Stimulated activated CD8-positive, alpha-beta memory T cell treated with anti-CD3 and anti-CD28 coated beads, Interleukin-12 subunit alpha, Interleukin-12 subunit beta, amount 100 ng/mL, for 1 hour (primary cell): ENCODE measurements around the gene GJB4.
"Not testable (repeated sequence)": the region's sequence is repeated elsewhere in the genome, so short reads cannot be mapped to it uniquely, and the experiment has no call there.

Source experiments
- DNase-seq: peaks from one replicate; pipeline ENCODE4 v3.0.0-alpha.2; 2020; ENCODE audit warnings: low read depth

The GJB4 gene

DNA sequence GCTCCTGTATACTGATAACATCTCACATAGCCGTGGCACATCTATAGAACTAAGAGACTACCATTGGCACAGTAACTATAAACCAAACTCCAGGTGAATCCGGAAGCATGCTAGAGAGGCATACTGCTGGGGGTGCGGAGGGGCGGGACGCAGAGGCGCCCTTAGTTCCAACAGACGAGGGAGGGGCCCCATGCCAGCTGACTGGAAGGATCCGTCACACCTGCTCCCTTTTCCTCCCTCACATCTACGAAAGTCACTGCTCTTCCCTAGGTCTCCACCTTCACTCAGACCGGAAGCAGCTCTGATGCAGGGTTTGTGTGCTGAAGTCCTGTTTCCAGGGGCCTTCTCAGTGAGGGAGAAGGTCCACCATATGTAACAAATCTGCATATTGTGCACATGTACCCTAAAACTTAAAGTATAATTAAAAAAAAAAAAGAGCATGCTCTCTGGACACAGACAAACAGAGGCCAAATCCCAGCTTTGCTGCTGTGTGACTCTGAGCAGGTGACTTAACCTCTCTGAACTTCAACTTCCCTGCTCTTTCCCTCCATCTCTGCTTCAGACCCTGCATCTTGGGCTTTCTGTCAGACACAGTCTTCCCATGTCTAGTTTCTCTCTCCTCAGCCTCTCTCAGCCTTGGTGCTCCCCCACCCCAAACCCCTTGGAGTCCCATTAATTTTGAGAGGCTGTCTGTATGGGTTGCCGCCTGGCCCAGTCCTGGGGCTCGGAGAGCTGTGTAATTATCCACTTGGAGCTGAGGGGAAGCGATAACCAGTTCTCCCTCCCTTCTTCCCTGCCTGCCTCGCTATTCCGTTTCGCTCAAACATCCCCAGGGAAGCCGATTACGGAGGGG is 12.5 kb upstream of the GJB4 start:
- no peak for DNase-seq

DNA sequence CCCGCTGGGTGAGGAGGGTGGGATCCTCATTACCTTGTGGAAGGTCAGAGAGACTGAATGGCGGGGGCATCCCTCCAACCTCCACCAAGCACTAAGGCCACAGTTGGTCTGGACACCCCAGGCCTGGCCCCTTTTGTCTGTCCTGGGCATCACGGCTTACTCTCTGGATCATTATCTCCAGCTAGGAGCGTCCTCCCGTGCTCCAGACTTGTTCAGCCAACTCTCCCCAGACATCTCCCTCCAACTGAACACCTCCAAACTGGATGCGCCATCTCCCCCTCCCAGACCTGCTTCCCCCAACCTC is 11.9 kb upstream of the GJB4 start:
- no peak for DNase-seq

DNA sequence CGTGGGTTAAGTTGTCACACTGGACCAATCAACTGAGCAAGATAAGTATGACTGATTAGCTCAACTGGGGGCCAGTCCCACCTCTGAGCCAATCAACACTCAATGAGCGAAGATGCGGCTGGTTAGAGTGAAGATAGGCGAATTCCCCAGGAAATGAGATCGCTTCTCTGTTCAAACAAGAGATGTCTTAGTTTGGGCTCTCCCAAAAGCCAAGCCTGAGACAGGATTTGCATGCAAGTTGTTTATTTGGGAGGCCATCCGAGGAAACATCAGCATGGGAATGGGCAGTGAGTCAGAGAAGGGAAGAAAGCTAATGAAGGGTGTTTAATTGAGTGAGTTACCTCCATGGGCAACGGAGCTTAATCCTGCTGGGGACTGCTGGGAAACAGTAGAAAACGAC is 9.5 kb upstream of the GJB4 start:
- DNase-seq: no peak

GRCh38 chr1:34750610-34751009 is 8.9 kb upstream of the GJB4 start:
- no peak for DNase-seq

- no peak for DNase-seq
Observed at GRCh38 chr1:34753163-34753562, 6.4 kb upstream of the GJB4 start.

- DNase-seq: no peak
Observed at GRCh38 chr1:34754964-34755637, 4.4 kb upstream of the GJB4 start, which contains the start of gene GJB5. Gene GJB5 (plus strand): TSS chr1:34755047. CDS start chr1:34757331, 2,284 bp downstream.

- DNase-seq: no peak
Observed at GRCh38 chr1:34755961-34756360, 3.6 kb upstream of the GJB4 start.

DNA sequence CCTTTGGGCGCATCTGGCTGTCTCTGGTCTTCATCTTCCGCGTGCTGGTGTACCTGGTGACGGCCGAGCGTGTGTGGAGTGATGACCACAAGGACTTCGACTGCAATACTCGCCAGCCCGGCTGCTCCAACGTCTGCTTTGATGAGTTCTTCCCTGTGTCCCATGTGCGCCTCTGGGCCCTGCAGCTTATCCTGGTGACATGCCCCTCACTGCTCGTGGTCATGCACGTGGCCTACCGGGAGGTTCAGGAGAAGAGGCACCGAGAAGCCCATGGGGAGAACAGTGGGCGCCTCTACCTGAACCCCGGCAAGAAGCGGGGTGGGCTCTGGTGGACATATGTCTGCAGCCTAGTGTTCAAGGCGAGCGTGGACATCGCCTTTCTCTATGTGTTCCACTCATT is 2.2 kb upstream of the GJB4 start:
- DNase-seq: no peak

GRCh38 chr1:34758751-34759150 is 789 bp upstream of the GJB4 start:
- DNase-seq: no peak

- DNase-seq: no peak
Observed at GRCh38 chr1:34761176-34761761, 1.7 kb downstream of the GJB4 start.

DNA sequence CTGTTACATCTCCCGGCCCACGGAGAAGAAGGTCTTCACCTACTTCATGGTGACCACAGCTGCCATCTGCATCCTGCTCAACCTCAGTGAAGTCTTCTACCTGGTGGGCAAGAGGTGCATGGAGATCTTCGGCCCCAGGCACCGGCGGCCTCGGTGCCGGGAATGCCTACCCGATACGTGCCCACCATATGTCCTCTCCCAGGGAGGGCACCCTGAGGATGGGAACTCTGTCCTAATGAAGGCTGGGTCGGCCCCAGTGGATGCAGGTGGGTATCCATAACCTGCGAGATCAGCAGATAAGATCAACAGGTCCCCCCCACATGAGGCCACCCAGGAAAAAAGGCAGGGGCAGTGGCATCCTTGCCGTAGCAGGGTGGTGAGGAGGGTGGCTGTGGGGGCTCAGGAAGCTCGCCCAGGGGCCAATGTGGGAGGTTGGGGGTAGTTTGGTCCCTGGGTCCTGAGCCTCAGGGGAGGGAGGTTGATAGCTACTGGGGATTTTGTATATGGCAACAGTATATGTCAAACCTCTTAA is 2.3 kb downstream of the GJB4 start:
- no peak for DNase-seq

DNA sequence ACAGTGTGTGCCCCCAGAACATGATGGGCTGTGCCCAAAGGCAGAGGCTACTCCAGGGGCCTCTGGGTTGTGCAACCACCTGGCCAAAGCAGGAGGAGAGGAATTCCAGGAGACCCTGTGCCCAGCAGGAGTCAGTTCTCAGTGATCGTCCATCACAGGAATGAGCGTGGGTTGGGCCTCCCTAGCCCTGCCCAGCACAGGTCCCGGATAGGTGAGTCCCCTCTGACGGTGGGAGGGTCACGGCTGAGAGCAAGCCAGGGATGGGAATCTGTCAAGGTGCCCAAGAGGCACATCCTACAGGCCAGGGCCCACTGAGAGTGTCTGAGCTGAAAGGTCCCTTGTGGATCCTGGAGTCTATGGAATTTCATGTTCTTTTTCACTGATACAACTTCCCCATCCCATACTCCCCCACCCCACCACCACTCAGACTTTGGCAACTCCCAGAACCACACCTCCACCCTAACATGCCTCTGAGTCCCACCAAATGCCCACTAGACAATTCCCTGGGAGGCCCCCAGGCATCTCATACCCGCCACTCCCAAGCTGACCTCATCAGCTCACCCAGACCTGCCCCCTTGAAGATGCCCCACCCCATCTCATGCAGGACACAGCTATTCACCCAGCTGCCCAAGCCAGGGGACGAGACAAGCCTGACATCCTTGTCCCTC is 3.1 kb downstream of the GJB4 start:
- DNase-seq: no peak

- DNase-seq: no peak
Observed at GRCh38 chr1:34763142-34763781, 3.7 kb downstream of the GJB4 start.

DNA sequence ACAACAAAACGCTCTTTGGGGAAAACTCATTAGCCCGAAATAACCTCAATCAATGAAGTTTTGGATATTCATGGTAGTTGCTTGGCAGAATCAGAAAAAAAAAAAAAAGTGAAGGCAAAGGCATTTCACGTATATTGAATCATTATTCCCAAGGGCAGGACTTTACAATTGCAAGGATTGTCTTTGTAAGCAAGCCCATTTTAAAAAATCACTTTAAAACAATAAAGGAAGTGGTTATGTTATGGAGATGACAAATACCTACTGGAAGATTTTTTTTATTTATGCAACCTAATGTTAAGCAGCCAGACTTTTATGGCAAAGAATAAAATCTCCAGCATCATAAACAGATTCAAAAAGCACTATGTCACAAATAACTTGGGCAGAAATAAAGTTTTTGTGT is 9.3 kb downstream of the GJB4 start:
- no peak for DNase-seq

- DNase-seq: no peak
Observed at GRCh38 chr1:34770891-34771504, 11.5 kb downstream of the GJB4 start.

DNA sequence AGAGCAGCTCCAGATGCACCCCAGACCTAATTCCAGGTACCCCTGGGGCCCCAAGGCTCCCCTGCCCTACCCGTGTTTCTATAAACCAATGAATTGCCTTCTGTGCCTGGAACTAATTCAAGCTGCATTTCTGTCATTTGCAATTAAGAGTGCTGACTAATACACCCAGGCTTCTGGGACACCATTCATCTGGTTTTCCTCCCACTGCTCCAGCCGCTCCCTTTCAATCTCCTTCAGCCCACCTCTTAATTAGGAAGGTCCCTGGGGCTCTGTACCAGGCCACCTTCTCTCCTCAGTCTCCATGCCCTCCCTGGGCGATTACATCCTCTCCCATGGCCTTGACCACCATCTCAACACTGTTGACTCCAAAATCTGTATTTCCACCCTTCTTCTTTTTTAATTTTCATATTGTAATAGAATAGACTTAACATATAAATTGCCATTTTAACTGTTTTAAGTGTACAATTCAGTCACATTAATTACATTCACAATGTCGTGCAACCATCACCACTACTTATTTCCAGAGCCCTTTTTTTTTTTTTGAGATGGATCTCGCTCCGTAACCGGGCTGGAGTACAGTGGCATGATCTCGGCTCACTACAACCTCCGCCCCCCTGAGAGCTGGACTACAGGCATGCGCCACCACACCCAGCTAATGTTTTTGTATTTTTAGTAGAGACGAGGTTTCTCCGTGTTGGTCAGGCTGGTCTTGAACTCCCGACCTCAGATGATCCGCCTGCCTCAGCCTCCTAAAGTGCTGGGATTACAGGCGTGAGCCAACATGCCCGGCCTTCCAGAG is 12.2 kb downstream of the GJB4 start:
- DNase-seq: no peak

- not testable (repeated sequence) for DNase-seq
Observed at GRCh38 chr1:34773114-34773513, 13.6 kb downstream of the GJB4 start.

DNA sequence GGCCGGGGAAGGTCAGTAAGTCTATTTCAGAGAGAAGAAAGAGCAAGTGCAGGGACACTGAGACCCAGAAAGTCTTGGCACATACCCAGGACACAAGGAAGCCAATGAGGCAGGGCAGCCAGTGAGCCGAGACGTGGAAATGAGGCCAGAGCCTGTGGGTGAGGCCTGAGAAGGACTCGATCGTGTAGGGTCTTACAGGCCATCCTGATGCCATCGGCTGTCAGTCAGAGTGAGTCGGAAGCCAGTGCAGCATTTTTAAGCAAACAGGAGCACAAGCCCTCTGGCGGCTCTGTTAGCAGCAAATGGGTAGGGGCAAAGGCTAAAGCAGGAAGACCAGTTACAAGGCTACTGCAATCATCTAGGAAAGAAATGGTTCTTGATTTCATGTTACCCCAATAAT is 15.4 kb downstream of the GJB4 start:
- DNase-seq: no peak

DNA sequence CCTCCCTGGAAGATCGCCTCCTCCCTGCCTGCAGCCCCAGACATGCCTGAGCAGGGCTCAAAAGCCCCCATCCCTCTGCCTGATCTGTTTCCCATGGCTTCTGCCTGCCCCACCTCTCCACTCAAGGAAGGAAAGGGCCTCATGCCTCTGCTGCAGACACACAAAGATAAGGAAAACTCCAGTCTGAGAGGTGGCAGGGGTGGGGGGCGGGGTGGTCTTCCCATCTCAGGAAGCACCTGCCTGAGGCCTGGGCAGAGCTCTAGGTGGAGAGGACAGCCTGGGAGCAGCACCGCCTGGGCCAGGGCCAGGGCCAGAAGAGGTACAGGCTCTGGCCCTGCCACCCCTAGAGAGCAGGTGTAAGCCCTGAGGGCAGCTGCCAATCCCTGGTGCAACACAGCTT is 17.4 kb downstream of the GJB4 start:
- no peak for DNase-seq

DNA sequence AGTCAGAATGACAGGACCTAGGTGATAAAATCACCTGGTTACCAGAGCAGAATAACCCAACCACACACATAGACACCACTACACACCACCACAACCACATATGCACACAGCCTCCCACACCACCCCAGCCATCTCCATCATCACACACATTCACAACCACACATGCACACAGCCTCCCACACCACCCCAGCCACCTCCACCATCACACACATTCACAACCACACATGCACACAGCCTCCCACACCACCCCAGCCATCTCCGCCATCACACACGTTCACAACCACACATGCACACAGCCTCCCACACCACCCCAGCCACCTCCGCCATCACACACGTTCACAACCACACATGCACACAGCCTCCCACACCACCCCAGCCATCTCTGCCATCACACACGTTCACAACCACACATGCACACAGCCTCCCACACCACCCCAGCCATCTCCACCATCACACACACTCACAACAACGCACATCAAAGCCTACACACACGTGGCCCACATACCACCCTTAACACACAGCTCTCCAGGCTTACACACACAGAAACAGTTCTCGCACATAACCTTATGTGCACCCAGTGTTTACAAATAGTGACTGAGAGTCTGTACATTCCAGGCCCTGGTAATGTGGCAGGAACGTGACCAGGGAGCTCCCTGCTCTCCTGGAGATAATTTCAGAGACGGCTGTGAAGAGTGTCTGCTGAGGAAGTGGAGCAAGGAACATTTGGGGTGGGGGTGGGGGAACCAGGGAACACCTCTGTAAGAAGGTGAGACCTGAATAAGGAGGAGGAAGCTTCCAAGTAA is 18.2 kb downstream of the GJB4 start:
- no peak for DNase-seq
